IPS-18a (cell line): ENCODE data around the gene KRT28.

ENCODE experiments used
- H3K27ac ChIP-seq: one replicate; pipeline ENCODE4 v1.5.1; 2013; ENCODE audit warnings: low read length
- H3K27me3 ChIP-seq: one replicate; pipeline ENCODE4 v1.6.1; 2013; ENCODE audit warnings: mild to moderate bottlenecking, low read length; ENCODE audit not compliant: control insufficient read depth, insufficient read depth
- H3K36me3 ChIP-seq: one replicate; pipeline ENCODE4 v1.6.1; 2013; ENCODE audit warnings: low read depth, low read length; ENCODE audit not compliant: control insufficient read depth
- H3K4me1 ChIP-seq: one replicate; pipeline ENCODE4 v1.6.1; 2013; ENCODE audit warnings: low read depth, low read length; ENCODE audit not compliant: control insufficient read depth
- H3K4me3 ChIP-seq: one replicate; pipeline ENCODE4 v1.5.1; 2013; ENCODE audit warnings: low read length
- H3K9ac ChIP-seq: one replicate; pipeline ENCODE4 v1.6.1; 2013; ENCODE audit warnings: mild to moderate bottlenecking, low read length, moderate library complexity
- H3K9me3 ChIP-seq: one replicate; pipeline ENCODE4 v1.6.1; 2013; ENCODE audit warnings: low read depth, low read length; ENCODE audit not compliant: control insufficient read depth

The KRT28 gene

DNA sequence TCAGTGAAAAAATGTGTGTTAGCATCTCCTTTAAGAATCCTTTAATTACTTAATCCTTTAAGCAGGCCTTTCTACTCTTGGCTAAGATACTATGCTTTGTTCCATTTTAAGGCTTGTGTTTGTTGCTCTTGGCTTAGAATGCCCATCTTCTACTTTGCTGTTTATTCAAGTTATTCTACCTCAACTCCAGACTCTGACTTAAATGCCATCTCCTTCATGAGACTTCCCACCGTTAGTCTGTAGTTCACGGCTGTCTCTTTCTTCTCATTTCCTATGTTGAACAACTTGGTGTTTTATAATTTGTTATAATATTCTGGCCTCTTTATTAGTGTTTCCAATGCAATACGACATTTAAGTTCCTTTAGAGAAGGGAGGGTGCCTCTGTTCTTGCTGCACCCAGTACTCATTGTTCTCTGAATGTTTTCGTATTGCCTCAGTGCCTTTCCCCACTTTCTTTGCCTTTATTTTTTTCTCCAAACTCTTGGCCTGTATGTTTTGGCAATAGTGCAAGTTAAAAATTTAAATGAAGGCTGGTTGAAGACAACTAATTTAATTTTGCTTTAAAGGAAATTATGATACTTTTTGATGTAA lies 28.8 kb upstream of the KRT28 start:
- H3K36me3 ChIP-seq = no peaks in the 10 kb centered on the region
- no peaks in the 10 kb centered on the region for H3K9me3 ChIP-seq
- H3K27ac ChIP-seq = no peak overlapping the region
- no peak overlapping the region for H3K9ac ChIP-seq
- H3K27me3 ChIP-seq = peaks cover 62% of the 10 kb centered on the region
- H3K4me3 ChIP-seq = no peak overlapping the region
- no peaks in the 10 kb centered on the region for H3K4me1 ChIP-seq

DNA sequence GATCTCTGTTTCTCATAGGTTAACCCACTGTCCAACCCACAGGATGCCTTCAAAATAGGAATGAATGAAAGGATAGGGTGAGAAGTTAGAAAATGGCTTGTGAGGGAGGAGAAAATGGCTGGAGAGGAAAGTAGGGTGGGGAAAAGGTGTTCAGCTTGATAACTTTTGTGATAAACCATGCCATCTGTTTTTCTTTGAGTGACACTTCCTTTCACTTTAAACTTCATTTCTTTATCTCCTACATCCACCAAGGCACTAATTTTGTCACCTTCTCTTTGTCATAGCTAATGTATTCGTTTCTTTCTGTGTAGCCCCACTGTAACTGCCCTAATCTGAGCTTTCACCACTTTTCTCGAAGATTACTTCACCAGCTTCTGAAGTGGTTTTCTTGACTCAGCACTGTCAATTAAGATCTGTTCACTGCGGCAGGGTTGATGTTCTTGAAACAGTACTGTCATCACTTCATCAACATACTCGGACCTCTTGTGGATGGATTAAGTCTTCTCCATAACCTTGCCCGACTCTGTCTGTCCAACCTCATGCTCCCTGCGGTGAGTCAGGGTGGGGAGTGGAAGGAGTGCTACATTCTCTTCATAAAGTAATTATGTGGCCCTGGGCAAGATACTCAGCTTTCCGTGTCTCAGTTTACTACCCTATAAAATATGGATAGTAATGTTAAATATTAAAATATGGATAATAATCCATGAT lies 28.1 kb upstream of the KRT28 start:
- no peak overlapping the region for H3K27ac ChIP-seq
- peaks cover 56% of the 10 kb centered on the region for H3K27me3 ChIP-seq
- no peaks in the 10 kb centered on the region for H3K9me3 ChIP-seq
- H3K4me1 ChIP-seq = no peaks in the 10 kb centered on the region
- no peak overlapping the region for H3K9ac ChIP-seq
- H3K4me3 ChIP-seq = no peak overlapping the region
- no peaks in the 10 kb centered on the region for H3K36me3 ChIP-seq

DNA sequence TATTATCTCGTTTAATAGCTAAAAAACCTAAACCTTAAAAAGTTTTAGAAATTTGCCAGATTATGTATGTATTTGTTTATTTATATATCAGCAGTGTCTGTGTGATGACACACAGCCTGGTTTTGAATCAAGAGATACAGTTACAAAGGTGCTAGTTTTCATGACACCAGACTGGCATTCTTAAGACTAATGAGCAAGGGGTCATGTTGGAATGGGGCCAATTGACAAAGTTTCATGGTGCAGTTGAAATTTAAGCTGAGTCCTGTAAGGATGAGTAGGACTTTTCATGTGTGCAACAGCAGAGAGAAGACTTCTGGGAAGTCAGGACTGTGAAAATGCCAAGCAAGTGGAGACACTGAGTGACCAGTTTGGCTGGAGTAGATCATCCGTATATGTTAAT lies 25.8 kb upstream of the KRT28 start:
- H3K4me1 ChIP-seq = no peaks in the 10 kb centered on the region
- no peaks in the 10 kb centered on the region for H3K9me3 ChIP-seq
- no peaks in the 10 kb centered on the region for H3K36me3 ChIP-seq
- no peak overlapping the region for H3K9ac ChIP-seq
- no peak overlapping the region for H3K4me3 ChIP-seq
- no peak overlapping the region for H3K27ac ChIP-seq
- H3K27me3 ChIP-seq = peaks cover 33% of the 10 kb centered on the region

DNA sequence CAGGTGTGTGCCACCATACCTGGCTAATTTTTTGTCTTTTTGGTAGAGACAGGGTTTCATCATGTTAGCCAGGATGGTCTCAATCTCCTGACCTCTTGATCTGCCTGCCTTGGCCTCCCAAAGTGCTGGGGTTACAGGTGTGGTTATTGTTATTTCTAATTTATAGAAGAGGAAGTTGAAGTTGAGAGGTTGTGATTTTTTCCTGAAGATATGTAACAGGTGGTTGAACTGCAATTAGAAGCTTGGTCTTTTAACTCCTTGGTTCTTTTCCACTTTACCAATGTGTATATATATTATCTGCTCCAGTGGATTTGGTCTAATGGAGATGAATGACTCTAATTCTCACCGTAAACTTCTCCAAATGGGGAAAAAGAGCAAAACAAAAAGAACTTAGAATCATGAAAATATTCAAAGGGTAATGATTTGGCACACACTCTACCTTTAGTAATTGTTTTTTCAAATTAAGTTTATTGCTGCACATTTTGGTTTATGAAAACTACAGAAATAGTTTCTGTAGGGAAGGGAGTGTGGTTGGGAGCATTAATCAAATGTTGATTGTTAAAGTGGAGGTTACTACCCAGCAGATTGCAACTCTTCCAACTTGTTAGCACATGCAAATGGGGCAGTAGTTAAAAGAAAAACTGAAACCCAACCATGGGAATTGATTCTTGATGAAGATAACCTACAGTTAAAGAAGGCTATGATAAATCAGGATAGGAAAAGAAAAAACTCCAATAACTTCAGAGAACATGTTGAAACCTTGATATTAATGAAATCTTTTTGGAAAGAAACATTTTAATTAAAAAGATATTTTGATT lies 24.5 kb upstream of the KRT28 start:
- Histone ChIP-seq H3K36me3 (no peaks in the 10 kb centered on the region), H3K9me3 (no peaks in the 10 kb centered on the region), H3K4me1 (no peaks in the 10 kb centered on the region), H3K27me3 (peaks cover 37% of the 10 kb centered on the region), H3K27ac (no peak overlapping the region), H3K9ac (no peak overlapping the region), H3K4me3 (no peak overlapping the region)

DNA sequence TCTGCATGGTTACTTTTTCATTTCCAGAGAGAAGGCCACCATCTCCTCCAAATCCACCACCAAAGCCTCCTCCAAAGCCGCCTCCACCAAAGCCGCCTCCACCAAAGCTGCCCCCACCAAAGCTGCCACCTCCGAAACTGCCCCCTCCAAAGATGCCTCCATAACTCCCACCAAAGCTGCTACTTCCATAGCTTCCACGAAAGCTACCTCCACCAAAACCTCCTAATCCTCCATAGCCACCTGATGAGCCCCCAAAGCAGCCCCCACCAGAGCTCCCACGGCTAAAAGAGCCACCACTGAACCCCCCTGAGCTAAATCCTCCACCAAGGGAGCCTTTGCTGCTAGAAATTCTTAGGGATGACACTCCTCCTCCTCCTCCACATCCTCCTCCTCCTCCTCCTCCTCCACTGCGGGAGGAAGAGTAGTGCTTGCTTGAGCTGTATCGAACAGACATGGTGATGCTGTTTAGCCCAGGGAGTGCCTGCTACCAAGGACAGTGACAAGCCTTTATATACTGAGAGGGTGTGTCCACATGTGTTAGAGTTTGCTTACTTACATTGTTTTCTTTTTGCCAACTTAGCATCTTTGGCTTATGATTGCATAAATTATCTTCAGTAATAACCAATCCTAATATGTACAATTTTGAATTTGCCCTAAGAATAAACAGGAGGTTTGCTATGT lies 22.5 kb upstream of the KRT28 start, which contains the start of gene KRT10:
Gene KRT10, minus strand, starts transcription at position 483 of the 681 bp plus-strand sequence. Its CDS starts 29 bp downstream, at position 454.
- no peak within 1 kb of the TSS for H3K27ac ChIP-seq
- peaks cover 27% of the 10 kb centered on the region for H3K27me3 ChIP-seq
- H3K9ac ChIP-seq = no peak within 1 kb of the TSS
- H3K9me3 ChIP-seq = no peaks in the 10 kb centered on the region
- H3K4me1 ChIP-seq = no peaks in the 10 kb centered on the region
- H3K36me3 ChIP-seq = peaks cover 2% of the 10 kb centered on the region
- H3K4me3 ChIP-seq = no peak within 1 kb of the TSS

DNA sequence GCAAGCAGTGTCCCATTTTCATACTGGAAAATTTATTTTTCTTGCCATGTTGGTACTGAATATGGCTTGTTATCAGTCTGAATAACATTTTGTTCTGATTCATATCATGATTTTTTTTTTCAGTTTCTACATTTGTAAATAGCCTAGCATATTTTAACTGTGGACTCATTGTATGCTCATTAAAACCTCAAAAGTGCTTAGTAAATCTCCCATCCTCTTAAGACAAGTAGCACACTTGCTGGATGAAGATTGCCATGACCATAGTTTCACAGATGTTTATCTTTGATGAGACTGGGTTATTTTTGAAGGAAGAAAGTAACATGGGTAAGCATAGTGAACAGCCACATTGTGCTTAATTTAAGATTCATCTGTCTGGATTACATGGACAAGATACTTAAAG lies 21.8 kb upstream of the KRT28 start:
- no peak overlapping the region for H3K9ac ChIP-seq
- peaks cover 4% of the 10 kb centered on the region for H3K36me3 ChIP-seq
- no peak overlapping the region for H3K27ac ChIP-seq
- no peaks in the 10 kb centered on the region for H3K9me3 ChIP-seq
- H3K4me1 ChIP-seq = no peaks in the 10 kb centered on the region
- H3K4me3 ChIP-seq = no peak overlapping the region
- peaks cover 20% of the 10 kb centered on the region for H3K27me3 ChIP-seq

DNA sequence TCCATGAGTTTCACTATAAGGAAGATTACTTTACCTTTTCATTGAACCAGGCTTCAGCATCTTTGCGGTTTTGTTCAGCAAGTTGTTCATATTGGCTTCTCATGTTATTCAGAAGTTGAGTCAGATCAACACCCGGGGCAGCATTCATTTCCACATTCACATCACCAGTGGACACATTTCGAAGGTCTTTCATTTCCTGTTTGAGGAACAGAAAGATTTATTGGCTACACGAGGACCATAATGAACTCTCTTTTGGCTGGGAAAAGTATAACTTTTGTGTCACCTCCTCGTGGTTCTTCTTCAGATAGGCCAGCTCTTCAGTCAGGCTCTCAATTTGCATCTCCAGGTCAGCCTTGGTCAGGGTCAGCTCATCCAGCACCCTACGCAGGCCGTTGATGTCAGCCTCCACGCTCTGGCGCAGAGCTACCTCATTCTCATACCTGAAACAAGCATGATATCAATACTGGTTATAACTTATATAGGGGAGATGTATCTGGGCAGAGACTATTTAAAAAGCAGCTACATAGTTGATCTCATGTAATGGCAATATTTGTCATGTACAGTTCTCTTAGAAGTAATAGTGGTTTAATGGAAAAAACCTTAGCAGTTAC lies 20.6 kb upstream of the KRT28 start:
- Histone ChIP-seq H3K4me3 (no peak overlapping the region), H3K9me3 (no peaks in the 10 kb centered on the region), H3K27me3 (peaks cover 14% of the 10 kb centered on the region), H3K27ac (no peak overlapping the region), H3K4me1 (no peaks in the 10 kb centered on the region), H3K9ac (no peak overlapping the region), H3K36me3 (peaks cover 4% of the 10 kb centered on the region)

DNA sequence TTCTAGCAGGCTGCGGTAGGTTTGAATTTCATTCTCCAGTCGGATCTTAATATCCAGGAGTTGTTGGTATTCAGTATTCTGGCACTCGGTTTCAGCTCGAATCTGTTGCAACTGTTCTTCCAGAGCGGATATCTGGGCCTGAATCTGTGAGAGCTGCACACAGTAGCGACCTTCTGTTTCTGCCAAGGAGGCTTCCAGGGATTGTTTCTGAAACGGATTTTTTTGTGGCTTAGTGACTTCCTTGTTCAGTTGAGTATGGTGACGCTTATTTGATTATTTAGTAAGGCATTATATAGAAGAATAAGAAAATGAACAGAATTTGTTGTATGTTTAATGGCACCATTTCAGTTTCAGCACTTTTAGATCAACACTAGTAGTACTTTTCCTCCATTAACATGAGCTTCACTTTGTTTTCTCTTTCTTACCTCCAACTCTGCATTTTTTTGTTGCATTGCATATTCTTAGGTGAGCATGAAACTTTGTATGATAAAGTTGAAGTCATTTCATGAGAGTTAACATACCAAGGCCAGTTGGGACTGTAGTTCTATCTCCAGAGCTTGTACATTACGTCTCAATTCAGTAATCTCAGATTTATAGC lies 19.9 kb upstream of the KRT28 start:
- Histone ChIP-seq H3K4me1 (no peaks in the 10 kb centered on the region), H3K27ac (no peak overlapping the region), H3K36me3 (peaks cover 4% of the 10 kb centered on the region), H3K4me3 (peak overlapping the region; percentile 95), H3K9me3 (no peaks in the 10 kb centered on the region), H3K9ac (peak overlapping the region; percentile 49), H3K27me3 (peaks cover 11% of the 10 kb centered on the region)

DNA sequence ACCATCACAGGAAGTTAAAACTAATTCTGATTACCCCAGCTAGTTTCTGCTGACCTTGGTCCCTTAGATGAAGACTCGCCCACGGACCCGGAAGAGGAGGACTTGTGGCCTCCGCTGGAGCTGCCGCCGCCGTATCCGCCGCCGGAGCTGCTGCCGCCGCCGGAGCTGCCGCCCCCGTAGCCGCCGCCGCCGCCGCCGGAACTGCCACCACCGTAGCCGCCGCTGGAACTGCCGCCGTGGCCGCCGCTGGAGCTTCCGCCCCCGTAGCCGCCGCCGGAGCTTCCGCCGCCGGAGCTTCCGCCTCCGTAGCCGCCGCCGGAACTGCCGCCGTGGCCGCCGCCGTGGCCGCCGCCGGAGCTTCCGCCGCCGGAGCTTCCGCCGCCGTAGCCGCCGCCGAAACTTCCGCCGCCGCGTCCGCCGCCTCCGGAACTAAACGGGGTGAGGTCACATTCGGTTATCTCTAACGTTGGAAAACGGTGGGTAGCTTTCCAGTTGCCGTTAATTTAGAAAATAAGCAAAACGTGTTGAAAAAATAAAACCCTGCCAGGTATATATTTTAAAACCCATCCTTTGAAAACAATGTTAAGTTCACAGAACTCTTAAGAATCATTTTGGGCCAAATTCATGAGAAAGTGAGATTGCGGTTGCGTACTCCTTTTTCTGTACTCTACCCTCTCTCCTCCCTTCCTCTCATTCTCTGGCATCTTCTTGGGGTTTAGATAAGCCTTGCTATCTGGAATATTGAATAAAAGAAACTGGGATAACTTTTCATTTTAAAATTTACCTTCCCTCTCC lies 19.2 kb upstream of the KRT28 start:
- Histone ChIP-seq H3K36me3 (peaks cover 4% of the 10 kb centered on the region), H3K4me3 (peak overlapping the region; percentile 95), H3K27ac (no peak overlapping the region), H3K27me3 (peaks cover 11% of the 10 kb centered on the region), H3K9me3 (no peaks in the 10 kb centered on the region), H3K9ac (peak overlapping the region; percentile 53), H3K4me1 (no peaks in the 10 kb centered on the region)

DNA sequence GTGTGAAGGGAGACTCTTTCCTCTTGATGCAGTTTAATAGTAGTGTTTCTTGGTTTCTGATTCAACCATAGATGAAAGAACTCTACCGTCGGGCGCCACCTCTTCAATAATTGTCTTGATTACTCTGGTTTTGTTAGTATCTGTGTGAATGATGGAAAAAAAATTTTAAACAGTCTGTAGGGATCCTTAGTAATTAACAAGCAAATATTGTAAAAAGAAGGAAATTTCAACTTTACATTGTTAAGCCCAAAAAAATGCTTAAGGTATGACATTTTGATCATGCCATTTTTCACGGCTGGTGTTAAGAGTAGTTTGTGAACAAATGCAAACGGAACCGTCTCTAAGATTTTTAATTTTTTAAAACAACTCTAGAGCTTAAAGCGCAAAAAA lies 18.6 kb upstream of the KRT28 start:
- H3K36me3 ChIP-seq = peaks cover 4% of the 10 kb centered on the region
- H3K27me3 ChIP-seq = peaks cover 16% of the 10 kb centered on the region
- peak overlapping the region; percentile 53 for H3K9ac ChIP-seq
- H3K4me3 ChIP-seq = peak overlapping the region; percentile 83
- no peaks in the 10 kb centered on the region for H3K9me3 ChIP-seq
- no peak overlapping the region for H3K27ac ChIP-seq
- H3K4me1 ChIP-seq = no peaks in the 10 kb centered on the region
